Fibroblast of skin of left quadriceps (primary cell): ENCODE measurements around the gene RIMBP2.
"Not testable (repeated sequence)": the region's sequence is repeated elsewhere in the genome, so short reads cannot be mapped to it uniquely, and the experiment has no call there.

Experiments used
- DNase-seq, 2 experiments: peaks; one replicate each; pipeline ENCODE4 v3.0.0-alpha.2; 2013; ENCODE audit warnings: low read depth in 2 of 2

The RIMBP2 gene

GRCh38 chr12:130715998-130716968 lies at the start of gene RIMBP2:
TSS of gene RIMBP2 (minus strand) at chr12:130716299. CDS start at chr12:130479013, 237,286 bp downstream.
- peak; percentile 24 to 25 for DNase-seq

- DNase-seq = no peak
These were observed 49.1 kb upstream of the RIMBP2 start for GRCh38 chr12:130765186-130765659.

- no peak for DNase-seq
These were observed 48.5 kb upstream of the RIMBP2 start for GRCh38 chr12:130764475-130765185.

GRCh38 chr12:130764073-130764472 lies 48.0 kb upstream of the RIMBP2 start:
- DNase-seq = no peak

- DNase-seq = no peak
These were observed 46.2 kb upstream of the RIMBP2 start for GRCh38 chr12:130762319-130762675.

GRCh38 chr12:130761537-130762318 lies 45.6 kb upstream of the RIMBP2 start:
- no peak for DNase-seq

- no peak for DNase-seq
These were observed 38.3 kb upstream of the RIMBP2 start for GRCh38 chr12:130754234-130754901.

GRCh38 chr12:130752692-130753230 lies 36.7 kb upstream of the RIMBP2 start:
- no peak for DNase-seq

GRCh38 chr12:130752037-130752436 lies 35.9 kb upstream of the RIMBP2 start:
- not testable (repeated sequence) for DNase-seq

GRCh38 chr12:130748786-130749185 lies 32.7 kb upstream of the RIMBP2 start:
- no peak for DNase-seq

- DNase-seq = peak; percentile 29 to 40
These were observed 32.0 kb upstream of the RIMBP2 start for GRCh38 chr12:130747867-130748740.

GRCh38 chr12:130746546-130746945 lies 30.4 kb upstream of the RIMBP2 start:
- DNase-seq = no peak

GRCh38 chr12:130745921-130746320 lies 29.8 kb upstream of the RIMBP2 start:
- no peak for DNase-seq

- DNase-seq = no peak
These were observed 28.2 kb upstream of the RIMBP2 start for GRCh38 chr12:130744274-130744673.

GRCh38 chr12:130743606-130744005 lies 27.5 kb upstream of the RIMBP2 start:
- DNase-seq = no peak

GRCh38 chr12:130743176-130743575 lies 27.1 kb upstream of the RIMBP2 start:
- no peak for DNase-seq

GRCh38 chr12:130742716-130743115 lies 26.6 kb upstream of the RIMBP2 start:
- no peak for DNase-seq

- no peak for DNase-seq
These were observed 26.0 kb upstream of the RIMBP2 start for GRCh38 chr12:130742112-130742511.

- DNase-seq = no peak
These were observed 23.5 kb upstream of the RIMBP2 start for GRCh38 chr12:130739571-130739970.

GRCh38 chr12:130738403-130738802 lies 22.3 kb upstream of the RIMBP2 start:
- DNase-seq = not testable (repeated sequence)
